DMS153 treated with DMSO at 0.1 percent for 48 hours (cell line): ENCODE results near the gene F13A1.
"Not testable (repeated sequence)": the region's sequence is repeated elsewhere in the genome, so short reads cannot be mapped to it uniquely, and the experiment has no call there.

Experiments used
- DNase-seq: peaks from one replicate; lab custom pipeline; 2025; ENCODE audit not compliant: unreplicated experiment; lab: John Stamatoyannopoulos, UW

Gene F13A1

DNA sequence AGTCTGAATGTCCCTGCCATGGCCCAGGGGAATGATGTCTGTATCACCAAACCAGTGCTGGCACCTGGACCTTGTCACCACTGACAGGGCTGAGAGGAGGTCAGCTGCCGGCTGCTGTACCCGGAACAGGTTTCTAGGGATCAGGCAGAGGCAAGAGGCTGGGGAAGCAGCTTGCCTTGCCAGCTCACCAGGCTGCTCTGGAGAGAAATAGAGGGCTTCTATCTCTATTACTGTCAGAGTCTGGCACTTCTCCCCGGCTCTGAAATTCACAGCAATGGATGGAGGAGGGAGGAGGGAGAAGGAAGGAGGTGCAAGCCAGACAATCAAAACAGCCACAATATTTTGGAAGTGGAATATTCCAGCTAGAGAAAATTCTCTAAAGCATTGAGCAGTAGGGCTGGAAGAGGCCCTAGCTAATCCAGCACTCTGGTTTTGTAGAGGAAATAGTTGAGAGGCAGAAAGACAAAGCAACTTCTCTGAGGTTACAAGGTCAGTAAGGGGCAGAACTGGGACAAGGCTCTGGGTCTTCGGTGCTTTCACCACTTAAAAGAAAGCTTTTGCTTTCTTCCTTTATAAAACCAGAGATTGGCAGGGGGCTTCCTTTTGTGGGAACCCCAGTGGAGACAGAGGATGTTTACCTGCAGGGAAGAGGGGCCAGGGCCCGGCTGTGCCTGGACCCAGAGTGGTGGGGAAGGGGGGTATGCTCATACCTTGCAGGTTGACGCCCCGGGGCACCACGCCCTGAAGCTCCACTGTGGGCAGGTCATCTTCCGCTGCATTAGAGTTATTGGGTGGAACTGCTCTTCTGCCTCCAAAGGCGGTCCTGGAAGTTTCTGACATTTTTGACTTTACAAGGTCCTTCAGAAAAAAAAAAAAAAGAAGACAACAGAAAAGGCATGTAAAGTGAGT, 2.4 kb downstream of the F13A1 start:
- no peak for DNase-seq

DNA sequence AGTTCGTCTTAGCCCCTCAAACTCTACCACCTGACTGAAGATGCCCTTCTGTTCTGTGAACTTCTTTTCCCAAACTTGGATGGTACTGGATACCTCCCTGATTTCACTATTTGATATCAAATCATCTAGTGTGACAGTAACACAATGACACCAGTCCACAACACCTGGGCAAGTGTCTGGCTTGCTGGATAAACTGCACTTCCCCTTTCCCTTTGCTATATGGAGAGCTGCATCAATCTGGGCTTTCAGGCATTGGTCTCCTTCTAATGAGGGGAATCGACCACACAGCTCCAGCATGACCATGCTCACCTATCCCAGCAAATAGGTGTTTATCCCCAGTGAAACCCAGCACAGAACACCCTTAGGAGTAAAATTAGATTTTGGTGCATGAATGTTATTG, 3.1 kb downstream of the F13A1 start:
- DNase-seq: no peak

DNA sequence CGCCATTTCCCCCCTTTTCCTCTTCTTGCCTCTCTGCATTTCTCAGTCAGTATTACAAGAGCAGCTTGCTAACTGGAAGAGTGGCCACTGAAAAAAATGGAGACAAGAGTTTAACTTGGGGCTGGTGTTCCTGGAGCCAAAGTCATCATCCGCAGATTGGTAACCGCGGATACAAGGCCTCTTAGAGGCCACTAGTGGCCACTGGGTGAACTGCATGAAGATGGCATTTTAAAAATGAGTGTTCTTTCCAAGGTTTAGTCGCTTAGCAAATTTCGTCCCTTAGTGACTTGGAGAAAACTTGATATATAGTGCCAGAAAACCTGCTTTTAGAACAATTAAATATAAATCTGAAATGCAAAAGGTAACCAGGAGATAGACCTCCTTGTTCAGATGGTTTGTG, 4.8 kb downstream of the F13A1 start:
- peak; percentile 6 for DNase-seq

DNA sequence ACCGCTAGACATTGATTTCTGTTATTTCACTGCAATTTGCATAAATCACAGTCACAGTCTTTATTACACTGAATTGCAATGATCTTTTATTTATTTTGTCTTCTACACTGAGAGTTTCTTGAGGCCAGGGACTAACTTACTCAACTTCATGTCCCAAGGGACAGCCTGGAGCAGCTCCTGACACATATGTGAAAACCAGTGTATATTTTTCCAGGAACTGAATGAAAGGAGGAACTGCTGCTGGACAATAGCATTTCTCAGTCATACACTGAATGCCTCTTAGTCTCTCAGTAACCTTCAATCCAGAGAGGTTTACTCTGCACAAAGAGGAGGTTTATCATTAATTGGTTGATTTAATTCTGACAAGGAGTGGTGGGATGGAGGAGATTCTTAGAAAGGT, 5.9 kb downstream of the F13A1 start:
- no peak for DNase-seq

DNA sequence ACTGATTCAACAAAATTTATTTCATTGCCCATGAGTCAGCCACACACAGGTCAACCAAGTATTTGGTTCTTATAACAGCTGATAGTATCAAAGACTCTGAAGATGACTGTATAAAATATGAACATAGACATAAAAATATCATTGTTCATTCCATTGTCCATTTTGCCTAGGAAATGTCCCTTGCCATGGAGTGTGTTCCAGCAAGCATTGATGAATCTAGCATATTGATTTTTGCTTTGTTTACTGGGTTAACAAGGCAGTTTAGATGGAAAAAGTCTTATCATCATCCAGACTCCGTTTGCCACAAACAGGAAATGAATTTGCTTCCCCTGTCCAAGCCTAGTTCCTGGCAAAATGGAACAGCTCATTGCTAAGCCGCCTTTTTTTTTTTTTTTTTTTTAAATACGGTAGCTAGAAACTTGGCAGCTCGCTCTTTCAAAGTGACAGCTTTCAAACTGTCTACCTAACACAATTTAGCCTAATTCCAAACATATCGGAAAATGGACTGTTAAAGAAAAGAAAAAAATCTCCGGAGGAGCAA, 7.5 kb downstream of the F13A1 start:
- no peak for DNase-seq

DNA sequence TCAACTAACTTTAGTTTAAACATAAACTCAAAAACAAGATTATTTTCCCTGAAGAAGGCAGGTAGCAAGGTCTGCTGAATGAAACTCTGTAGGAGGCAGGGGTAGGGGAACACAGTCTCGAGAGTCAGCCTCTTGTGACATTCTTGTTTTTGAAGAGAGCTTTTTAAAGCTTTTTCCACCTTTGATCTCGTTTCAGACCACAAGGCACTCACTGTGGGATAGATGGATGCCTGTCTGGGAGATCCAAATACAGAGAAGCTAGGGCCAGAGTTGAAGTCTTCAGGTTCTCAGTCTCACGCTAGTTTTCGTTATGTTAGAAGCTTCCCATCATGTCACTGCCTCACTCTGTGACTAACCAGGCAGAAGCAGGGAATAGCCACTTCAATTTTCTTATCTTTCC, 14.9 kb downstream of the F13A1 start:
- DNase-seq: no peak

DNA sequence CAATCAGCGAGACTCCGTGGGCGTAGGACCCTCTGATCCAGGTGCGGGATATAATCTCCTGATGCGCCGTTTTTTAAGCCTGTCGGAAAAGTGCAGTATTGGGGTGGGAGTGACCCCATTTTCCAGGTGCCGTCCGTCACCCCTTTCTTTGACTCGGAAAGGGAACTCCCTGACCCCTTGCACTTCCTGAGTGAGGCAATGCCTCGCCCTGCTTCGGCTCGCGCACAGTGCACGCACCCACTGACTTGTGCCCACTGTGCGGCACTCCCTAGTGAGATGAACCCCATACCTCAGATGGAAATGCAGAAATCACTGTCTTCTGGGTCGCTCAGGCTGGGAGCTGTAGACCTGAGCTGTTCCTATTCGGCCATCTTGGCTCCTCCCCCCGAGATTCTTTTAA, 20.1 kb downstream of the F13A1 start:
- not testable (repeated sequence) for DNase-seq

DNA sequence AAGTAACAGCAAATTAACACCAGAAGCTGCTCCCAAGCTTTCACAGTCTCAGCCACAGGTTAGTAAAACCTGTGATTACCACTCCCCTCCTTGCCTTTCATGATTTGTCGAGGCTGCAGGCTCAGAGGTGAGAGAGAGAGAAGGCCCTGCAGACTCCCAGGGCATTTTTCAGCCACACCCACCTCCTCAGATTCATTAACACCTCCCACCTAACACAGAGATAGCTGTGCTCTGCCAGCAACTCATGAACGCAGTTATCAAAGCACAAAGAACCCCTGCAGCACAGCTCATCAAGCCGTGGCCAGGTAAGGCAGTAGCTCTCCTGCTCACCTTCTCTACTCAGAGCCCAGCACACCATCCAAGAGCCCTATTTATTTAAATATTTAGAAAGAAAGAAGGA, 27.1 kb downstream of the F13A1 start:
- DNase-seq: no peak

DNA sequence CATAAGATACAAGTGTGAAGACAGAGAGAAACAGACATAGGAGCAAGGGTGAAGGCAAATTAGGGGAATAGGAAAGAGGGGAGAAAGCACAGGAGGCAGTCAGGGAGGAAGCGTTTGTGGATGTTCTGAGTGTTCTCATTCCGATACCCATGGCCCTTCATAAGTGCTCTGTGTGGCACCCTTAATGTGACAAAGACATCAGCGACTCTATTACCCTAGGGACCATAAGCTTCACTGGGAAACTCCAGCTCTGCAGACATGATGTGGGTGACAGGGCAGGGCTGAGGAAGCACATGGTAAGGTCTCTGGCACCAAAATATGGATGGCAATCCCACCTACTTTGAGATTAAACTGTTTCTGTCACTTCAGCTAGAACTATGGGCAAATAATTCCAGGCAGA, 33.0 kb downstream of the F13A1 start:
- DNase-seq: no peak

DNA sequence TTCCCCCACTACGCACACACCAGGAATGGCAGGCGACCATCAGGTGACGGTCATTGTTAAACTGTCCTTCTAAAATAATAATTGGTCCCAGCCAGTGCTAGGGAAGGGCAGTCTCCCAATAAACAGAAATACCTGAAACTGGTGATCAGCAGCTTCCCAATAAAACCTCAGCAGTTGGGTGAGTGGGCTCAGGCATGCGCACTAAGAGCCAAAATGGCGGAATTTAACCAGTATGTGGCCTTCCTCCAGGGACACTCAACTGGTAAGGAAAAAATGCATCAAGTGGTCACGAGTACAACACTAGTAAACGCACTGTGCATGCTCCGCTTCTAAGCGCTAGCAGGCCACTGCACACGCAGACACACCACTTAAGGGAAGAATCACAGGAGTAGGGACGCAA, 34.8 kb downstream of the F13A1 start:
- DNase-seq: no peak

DNA sequence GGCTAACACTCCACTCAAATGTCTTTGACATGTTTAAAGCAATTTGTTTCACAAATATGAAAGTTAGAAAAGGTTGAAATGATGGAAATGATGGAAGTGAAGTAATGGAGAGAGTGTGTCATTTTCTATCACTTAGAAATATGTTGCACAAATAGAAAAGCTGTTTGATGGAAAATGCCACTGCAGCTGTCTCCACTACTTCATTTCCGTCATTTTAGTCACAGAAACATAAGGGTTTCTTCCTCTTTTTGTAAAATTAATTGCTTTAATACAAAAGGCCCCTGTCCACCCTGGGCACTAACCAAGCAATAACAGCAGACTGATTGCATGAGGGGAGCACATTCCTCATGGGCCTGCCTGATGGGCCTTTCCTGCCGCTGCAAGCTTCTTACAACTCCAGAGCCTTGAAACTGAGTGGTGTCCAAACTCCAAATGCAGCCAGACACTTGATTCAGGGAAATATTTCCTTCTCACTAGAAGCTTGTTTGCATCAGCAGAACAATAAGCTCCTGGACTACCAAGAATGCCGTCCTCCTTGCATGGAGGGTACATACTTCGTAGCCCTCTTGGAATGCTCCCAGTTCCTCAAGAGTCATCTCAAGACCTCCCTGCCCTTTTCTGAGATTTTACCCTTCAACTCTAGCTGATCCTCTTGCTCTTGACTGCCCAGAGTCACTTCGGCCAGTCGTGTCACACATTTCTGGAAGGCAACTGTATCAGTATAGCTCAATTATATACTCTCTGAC, 36.1 kb downstream of the F13A1 start:
- DNase-seq: no peak

DNA sequence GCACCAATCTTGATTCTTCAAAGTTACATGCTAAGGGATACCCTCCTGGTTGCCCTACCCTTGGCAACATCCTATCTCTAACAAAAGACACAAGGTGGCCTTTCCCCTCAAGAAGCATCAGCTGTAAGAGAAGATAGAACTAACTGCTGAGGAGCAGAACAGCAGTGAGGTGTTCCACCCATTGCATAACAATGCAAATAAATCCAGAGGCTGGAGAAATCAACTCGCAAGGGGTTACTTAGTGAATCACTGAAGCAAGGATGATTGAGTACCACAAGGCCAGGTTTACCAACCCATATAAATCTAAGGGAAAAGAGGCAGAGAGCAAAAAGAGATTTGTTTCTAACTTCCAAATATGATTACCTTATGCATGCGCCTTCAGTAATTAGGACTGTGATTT, 36.7 kb downstream of the F13A1 start:
- DNase-seq: no peak

DNA sequence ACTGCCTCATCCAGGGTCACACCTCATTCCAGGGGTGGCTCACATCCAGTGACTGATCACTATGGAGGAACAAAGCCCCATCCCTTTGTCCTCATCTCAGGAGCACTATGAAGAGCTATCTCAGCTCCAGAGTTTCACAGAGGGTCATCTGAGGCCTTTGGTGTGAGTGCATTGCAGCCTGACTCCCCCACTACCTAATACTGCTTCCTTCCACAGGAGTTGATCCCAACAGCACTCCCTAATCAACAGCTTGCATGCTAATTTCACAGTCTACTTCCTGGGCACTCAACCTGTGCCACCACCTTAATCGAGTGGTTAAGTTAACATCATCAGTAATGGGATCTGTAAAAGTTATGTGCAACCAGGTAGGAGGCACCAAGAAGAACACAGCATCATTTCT, 37.7 kb downstream of the F13A1 start:
- no peak for DNase-seq

DNA sequence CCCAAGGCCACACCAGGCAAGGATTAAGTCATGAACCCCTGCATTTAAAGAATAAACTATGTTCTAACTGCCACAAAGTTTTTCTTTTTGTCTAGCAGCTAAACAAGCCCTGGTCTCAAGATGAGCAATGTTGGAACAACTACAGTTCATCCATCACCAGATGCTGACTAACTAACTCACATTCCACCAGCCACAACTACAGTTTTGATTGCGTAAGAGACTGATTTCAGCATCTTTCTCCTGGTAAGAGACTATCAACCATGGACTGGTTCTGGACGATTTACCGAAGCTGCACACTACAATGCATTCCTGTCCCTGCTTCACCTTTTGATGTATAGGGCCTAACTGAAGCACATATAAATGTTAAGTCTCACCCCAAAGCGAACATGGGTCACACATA, 43.0 kb downstream of the F13A1 start:
- DNase-seq: no peak

DNA sequence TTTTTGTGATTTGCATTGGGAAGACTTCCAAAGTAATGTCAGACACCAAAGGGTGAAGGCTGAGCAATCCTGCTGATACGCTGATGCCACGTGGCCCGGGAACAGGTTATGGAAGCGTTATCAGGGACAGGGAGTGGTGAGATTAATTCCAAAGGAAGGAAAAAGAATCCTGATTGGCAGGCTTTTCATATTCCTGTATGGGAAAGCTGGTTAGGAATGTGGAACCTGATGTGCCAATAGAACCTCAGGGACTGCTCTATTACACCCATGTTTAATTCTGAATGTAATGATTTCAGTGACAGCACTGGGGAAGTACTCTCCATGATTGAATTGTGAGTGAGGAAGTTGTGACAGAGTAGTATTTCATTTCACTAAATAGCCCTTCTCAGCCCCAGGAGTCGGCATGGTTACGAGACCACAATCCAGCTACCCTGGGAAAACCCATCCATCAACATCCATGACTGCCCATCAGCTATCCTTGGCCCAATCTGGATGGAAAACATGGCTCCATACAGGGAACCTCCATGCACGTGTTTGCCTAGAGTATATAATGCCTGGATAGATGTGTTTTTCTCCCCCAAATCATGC, 49.4 kb downstream of the F13A1 start:
- no peak for DNase-seq

DNA sequence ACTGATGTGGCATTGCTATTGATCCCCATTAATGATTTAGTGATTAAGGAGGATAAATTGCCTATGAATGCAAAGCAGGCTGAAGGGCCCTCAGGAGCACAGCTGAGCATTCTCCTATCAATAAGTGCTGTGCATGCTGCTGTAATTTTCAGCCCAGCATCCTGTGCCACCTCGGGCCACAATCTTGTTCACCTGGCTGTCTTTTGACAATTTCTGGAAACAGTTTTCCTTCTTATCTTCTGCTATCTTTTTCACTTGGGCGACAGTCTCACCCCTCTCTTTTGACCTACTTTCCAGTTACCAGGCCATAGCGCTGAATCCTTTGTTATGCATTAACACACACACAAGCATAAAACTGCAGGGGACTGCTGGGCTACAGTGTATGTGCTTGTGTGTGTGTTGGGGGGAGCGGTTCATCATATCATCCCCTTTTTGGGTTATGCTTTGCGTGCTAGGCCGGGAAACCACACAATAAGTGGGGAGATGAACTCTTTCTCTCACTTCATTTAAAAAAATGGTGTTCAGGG, 60.2 kb downstream of the F13A1 start:
- no peak for DNase-seq

DNA sequence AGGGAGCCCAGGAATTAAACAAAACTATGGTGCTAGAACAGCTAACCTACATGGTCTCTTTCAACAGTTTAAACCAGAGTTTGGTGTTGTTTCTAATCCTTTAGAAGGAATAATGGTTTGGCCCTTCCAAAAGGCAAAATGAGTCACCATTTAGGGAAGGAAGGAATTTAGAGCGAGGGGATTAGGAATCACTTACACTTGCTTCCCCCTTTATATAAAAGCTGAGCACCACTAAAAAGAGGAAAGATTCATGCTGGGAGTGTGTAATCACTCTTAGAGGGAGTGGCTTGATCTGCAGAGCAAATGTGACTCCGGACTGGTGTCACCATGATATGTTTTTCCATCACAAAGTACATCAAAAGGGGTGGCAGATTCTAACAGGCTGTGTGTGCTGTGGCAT, 63.6 kb downstream of the F13A1 start:
- no peak for DNase-seq

DNA sequence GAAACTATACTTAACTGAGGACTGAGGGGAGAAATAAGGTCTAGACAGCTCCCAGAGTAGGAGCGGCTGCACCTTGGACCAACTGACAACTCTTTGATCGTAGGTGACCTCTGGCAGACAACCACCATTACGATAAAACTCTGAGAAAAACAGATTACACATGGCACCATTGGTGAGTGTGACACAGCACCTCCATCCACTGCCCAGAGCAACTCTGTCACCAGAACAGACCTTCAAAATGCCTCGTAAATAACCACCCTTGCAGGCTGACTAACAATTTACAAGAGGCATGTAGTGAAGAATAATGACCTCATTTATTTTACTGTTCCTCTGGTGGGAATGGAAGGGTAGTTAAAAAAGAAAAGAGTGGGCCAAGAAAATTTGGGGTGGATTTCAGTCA, 64.2 kb downstream of the F13A1 start:
- no peak for DNase-seq

DNA sequence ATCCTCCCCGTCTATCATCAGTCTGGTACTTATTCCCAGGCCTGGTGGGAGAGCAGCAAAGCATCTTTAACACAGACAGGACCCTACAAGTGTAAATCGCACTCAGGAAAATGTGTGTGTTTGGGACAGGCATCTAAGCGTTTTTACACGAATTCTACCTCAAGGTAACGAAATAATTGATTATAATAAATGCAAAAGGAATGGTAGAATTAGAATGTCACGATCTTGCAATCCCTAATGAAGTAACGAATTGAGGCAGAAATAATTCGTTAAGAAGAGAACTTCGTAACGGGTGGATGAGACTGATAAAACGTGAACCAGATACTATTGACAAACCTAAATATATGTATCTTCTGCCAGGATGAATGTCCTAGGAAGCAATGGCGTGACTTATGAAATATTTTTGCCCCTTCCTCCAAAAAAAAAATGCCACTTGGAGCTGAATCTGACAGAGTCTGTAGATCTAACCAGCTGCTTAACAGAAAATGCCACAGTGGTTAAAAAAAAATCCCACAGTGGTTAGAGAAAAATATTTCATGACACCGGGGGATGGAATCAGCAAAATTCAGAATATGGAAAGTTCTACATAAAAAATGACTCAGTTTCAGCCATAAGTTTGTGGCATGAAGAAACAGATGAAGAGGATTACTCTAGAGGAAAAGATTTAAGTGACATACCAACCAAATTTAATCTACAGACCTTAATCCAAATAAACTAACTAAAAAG, 68.7 kb downstream of the F13A1 start:
- no peak for DNase-seq

DNA sequence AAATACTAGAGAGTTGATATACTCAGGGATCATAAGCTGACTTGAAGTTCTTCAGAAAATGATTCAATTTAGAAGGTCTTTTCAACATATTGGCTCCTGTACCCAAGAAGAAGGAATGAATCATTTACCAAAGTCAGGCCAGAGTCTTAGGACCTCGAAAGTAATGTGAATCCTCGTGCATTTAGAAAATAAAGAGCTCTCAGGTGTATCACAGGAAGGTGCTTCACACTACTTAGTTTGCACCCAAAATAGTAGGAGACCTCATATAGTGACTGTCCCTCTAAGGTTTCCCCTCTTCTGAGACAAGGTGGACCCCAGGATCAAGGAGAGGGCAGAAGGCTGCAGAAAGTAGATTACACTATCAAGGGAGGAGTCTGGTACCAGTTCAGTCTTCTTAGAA, 71.8 kb downstream of the F13A1 start:
- no peak for DNase-seq

DNA sequence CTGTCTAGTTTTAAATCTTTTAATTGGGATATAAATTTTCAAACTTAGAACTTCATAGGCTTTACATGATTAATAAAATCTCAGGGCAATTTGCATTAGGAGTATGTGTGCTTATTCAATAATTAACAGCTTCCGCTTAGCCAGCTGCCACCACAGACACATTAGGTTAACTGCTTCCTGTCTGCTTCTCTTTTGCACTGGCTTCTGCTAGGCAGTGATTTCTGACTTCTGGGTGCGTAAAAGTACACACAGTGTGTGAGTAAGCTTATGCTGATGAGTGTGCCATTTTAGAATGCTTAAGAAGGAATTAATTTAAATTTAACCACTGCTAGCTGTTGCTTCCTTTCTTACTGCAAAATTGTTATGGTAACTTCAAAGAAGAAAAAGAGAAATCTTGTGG, 73.9 kb downstream of the F13A1 start:
- DNase-seq: no peak
